Neural cell (in vitro differentiated cells): ENCODE results near the gene INPP5D. TPM values are rescaled to one million over a fixed set of nuclear protein-coding genes. Genes with fewer than 3 reads are reported as not detected.

ENCODE experiments used
- H2AFZ ChIP-seq: fragments of 200-600, 300-800 bp; sonication (generic), shearing (Covaris generic); 2 replicates; pipeline ENCODE4 v1.6.0; 2014; ENCODE audit warnings: low read depth, mild to moderate bottlenecking, antibody characterized with exemption, low read length, moderate library complexity
- H3F3A ChIP-seq: fragments of 200-600 bp; shearing (Covaris generic); 2 replicates; pipeline ENCODE4 v1.6.1; 2016; ENCODE audit warnings: mild to moderate bottlenecking, moderate library complexity, mixed read lengths, antibody characterized with exemption, low read length; ENCODE audit not compliant: insufficient read depth, poor library complexity, severe bottlenecking
- H3K27ac ChIP-seq: fragments of 200-600, 300-800 bp; sonication (generic), shearing (Covaris generic); 2 replicates; pipeline ENCODE4 v1.5.1; 2014; ENCODE audit warnings: mild to moderate bottlenecking, low read length, moderate library complexity
- H3K27me3 ChIP-seq: fragments of 300-800, 200-600 bp; sonication (generic), shearing (Covaris generic); 2 replicates; pipeline ENCODE4 v1.6.0; 2014; ENCODE audit warnings: mild to moderate bottlenecking, low read depth, low read length, moderate library complexity; ENCODE audit not compliant: insufficient read depth
- H3K36me3 ChIP-seq: fragments of 300-800, 200-600 bp; sonication (generic), shearing (Covaris generic); 2 replicates; pipeline ENCODE4 v1.5.1; 2014; ENCODE audit warnings: mild to moderate bottlenecking, antibody characterized with exemption, low read length, moderate library complexity; ENCODE audit not compliant: insufficient read depth
- H3K4me2 ChIP-seq: fragments of 300-800, 200-600 bp; sonication (generic), shearing (Covaris generic); 2 replicates; pipeline ENCODE4 v1.6.0; 2014; ENCODE audit warnings: mild to moderate bottlenecking, low read length
- H3K4me3 ChIP-seq: fragments of 300-800, 200-600 bp; sonication (generic), shearing (Covaris generic); 2 replicates; pipeline ENCODE4 v1.5.1; 2014; ENCODE audit warnings: mild to moderate bottlenecking, low read length, moderate library complexity
- H3K79me2 ChIP-seq: fragments of 200-600 bp; shearing (Covaris generic); replicated peaks from 2 replicates; pipeline ENCODE4 v1.6.0; 2014; ENCODE audit warnings: mild to moderate bottlenecking, low read length, moderate library complexity; ENCODE audit not compliant: insufficient read depth
- H3K9ac ChIP-seq: fragments of 300-800, 200-600 bp; sonication (generic), shearing (Covaris generic); 2 replicates; pipeline ENCODE4 v1.6.1; 2016; ENCODE audit warnings: mild to moderate bottlenecking, low read length, mixed read lengths
- H3K9me2 ChIP-seq: fragments of 200-600 bp; shearing (Covaris generic); 2 replicates; pipeline ENCODE4 v1.6.1; 2016; ENCODE audit warnings: mild to moderate bottlenecking, low read length, mixed read lengths; ENCODE audit not compliant: insufficient read depth
- H3K9me3 ChIP-seq: fragments of 200-600, 300-800 bp; sonication (generic), shearing (Covaris generic); 2 replicates; pipeline ENCODE4 v1.6.1; 2016; ENCODE audit warnings: mild to moderate bottlenecking, mixed run types, low read length, moderate library complexity, mixed read lengths
- H4K20me1 ChIP-seq: fragments of 200-600 bp; shearing (Covaris generic); 2 replicates; pipeline ENCODE4 v1.6.1; 2016; ENCODE audit warnings: mild to moderate bottlenecking, mixed run types; ENCODE audit not compliant: insufficient read depth
- EP300 ChIP-seq: fragments of 450-650 bp; conservative IDR thresholded peaks from 2 replicates; pipeline ENCODE4 v1.6.1; 2014; ENCODE audit warnings: antibody characterized with exemption, mild to moderate bottlenecking, moderate library complexity; ENCODE audit not compliant: poor library complexity, severe bottlenecking
- EZH2 ChIP-seq: fragments of 200-600, 300-800 bp; shearing (Covaris generic), sonication (generic); IDR thresholded peaks from 2 replicates; pipeline ENCODE4 v1.6.1; 2014; ENCODE audit warnings: antibody characterized with exemption, low read length, borderline replicate concordance, mild to moderate bottlenecking; ENCODE audit not compliant: insufficient read depth, poor library complexity, severe bottlenecking
- MXI1 ChIP-seq: fragments of 450-650 bp; conservative IDR thresholded peaks from 2 replicates; pipeline ENCODE4 v1.6.1; 2014; ENCODE audit warnings: antibody characterized with exemption, mild to moderate bottlenecking; ENCODE audit not compliant: poor library complexity, severe bottlenecking
- POLR2AphosphoS5 ChIP-seq: IDR thresholded peaks from 2 replicates; pipeline ENCODE4 v1.6.1; 2012
- RAD21 ChIP-seq: fragments of 450-650 bp; conservative IDR thresholded peaks from 2 replicates; pipeline ENCODE4 v1.6.1; 2014; ENCODE audit warnings: antibody characterized with exemption, mild to moderate bottlenecking, moderate library complexity
- SMC3 ChIP-seq: fragments of 450-650 bp; conservative IDR thresholded peaks from 2 replicates; pipeline ENCODE4 v1.6.1; 2014; ENCODE audit warnings: antibody characterized with exemption, mild to moderate bottlenecking, moderate library complexity; ENCODE audit not compliant: poor library complexity
- TAF1 ChIP-seq: IDR thresholded peaks from 2 replicates; pipeline ENCODE4 v1.6.1; 2012; ENCODE audit warnings: low read depth
- polyA plus RNA-seq: library from polyadenylated mRNA; depleted of rRNA; stranded (reverse); fragments of >200 nt; gene quantifications from 2 replicates; pipeline ENCODE4 v1.2.3, GENCODE V29; 2014
- TF ChIP-seq, protein P1 (sequence below): IDR thresholded peaks from 2 replicates; pipeline ENCODE4 v1.6.1; 2012; ENCODE audit warnings: borderline replicate concordance
- TF ChIP-seq, protein P2 (sequence below): fragments of 450-650 bp; IDR thresholded peaks from 2 replicates; pipeline ENCODE4 v1.5.1; 2014; ENCODE audit warnings: antibody characterized with exemption, mild to moderate bottlenecking, moderate library complexity; ENCODE audit not compliant: poor library complexity, severe bottlenecking

INPP5D gene
- polyA plus RNA-seq, 1 donor from 2014 or later, result not detected

DNA sequence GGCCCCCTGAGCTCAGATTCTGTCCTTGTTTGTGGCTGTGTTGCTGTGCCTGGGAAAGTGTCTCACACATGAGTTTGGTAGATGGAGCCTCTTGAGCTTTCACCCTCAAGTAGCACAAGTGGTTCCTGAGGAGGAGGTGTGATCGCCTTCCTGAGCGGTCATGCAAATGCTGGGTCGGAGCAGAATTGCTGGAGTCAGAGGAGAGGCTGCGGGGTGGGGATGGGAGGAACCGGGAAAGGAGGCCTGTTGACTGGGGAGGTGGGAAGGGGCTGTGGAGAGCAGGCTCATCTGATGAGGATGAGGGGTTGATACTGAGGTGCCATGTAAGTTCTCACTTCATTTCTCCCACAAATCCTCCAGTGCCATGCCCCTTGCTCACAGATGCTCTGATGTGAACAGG is 142.9 kb downstream of the INPP5D start:
- no peaks in the 10 kb centered on the region for H3K36me3 ChIP-seq
- no peak overlapping the region for H3K4me2 ChIP-seq
- no peaks in the 10 kb centered on the region for H3K27me3 ChIP-seq
- peaks cover 5% of the 10 kb centered on the region for H3K9me3 ChIP-seq
- no peak overlapping the region for H3K9ac ChIP-seq
- H4K20me1 ChIP-seq, result no peaks in the 10 kb centered on the region
- H3K9me2 ChIP-seq, result no peaks in the 10 kb centered on the region
- H3K79me2 ChIP-seq, result no peaks in the 10 kb centered on the region
- H2AFZ ChIP-seq, result no peak overlapping the region
- TF ChIP-seq SMC3, result no peak
- TF ChIP-seq POLR2AphosphoS5, result no peak
- no peak for TF ChIP-seq MXI1
- TF ChIP-seq, protein P1, sequence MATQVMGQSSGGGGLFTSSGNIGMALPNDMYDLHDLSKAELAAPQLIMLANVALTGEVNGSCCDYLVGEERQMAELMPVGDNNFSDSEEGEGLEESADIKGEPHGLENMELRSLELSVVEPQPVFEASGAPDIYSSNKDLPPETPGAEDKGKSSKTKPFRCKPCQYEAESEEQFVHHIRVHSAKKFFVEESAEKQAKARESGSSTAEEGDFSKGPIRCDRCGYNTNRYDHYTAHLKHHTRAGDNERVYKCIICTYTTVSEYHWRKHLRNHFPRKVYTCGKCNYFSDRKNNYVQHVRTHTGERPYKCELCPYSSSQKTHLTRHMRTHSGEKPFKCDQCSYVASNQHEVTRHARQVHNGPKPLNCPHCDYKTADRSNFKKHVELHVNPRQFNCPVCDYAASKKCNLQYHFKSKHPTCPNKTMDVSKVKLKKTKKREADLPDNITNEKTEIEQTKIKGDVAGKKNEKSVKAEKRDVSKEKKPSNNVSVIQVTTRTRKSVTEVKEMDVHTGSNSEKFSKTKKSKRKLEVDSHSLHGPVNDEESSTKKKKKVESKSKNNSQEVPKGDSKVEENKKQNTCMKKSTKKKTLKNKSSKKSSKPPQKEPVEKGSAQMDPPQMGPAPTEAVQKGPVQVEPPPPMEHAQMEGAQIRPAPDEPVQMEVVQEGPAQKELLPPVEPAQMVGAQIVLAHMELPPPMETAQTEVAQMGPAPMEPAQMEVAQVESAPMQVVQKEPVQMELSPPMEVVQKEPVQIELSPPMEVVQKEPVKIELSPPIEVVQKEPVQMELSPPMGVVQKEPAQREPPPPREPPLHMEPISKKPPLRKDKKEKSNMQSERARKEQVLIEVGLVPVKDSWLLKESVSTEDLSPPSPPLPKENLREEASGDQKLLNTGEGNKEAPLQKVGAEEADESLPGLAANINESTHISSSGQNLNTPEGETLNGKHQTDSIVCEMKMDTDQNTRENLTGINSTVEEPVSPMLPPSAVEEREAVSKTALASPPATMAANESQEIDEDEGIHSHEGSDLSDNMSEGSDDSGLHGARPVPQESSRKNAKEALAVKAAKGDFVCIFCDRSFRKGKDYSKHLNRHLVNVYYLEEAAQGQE, result no peak
- TF ChIP-seq, protein P2, sequence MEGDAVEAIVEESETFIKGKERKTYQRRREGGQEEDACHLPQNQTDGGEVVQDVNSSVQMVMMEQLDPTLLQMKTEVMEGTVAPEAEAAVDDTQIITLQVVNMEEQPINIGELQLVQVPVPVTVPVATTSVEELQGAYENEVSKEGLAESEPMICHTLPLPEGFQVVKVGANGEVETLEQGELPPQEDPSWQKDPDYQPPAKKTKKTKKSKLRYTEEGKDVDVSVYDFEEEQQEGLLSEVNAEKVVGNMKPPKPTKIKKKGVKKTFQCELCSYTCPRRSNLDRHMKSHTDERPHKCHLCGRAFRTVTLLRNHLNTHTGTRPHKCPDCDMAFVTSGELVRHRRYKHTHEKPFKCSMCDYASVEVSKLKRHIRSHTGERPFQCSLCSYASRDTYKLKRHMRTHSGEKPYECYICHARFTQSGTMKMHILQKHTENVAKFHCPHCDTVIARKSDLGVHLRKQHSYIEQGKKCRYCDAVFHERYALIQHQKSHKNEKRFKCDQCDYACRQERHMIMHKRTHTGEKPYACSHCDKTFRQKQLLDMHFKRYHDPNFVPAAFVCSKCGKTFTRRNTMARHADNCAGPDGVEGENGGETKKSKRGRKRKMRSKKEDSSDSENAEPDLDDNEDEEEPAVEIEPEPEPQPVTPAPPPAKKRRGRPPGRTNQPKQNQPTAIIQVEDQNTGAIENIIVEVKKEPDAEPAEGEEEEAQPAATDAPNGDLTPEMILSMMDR, result no peak
- TF ChIP-seq EZH2, result no peak
- no peak for TF ChIP-seq TAF1
- TF ChIP-seq EP300, result no peak
- no peak for TF ChIP-seq RAD21
- H3K27ac ChIP-seq, result no peak overlapping the region
- no peaks in the 10 kb centered on the region for H3F3A ChIP-seq
- H3K4me3 ChIP-seq, result no peak overlapping the region

DNA sequence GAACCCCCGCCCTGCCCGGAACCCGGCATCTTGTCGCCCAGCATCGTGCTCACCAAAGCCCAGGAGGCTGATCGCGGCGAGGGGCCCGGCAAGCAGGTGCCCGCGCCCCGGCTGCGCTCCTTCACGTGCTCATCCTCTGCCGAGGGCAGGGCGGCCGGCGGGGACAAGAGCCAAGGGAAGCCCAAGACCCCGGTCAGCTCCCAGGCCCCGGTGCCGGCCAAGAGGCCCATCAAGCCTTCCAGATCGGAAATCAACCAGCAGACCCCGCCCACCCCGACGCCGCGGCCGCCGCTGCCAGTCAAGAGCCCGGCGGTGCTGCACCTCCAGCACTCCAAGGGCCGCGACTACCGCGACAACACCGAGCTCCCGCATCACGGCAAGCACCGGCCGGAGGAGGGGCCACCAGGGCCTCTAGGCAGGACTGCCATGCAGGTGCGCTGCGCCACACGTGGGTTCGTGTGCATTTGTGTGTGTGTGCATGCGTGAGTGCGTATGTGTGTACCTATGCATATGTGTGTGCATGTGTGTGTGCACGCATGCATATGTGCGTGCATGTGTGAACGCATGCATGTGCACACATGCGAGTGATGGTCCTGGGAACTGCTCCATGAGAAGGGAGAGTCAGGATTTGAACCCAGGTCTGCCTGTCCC is 144.3 kb downstream of the INPP5D start:
- no peak overlapping the region for H2AFZ ChIP-seq
- H3K27me3 ChIP-seq, result no peaks in the 10 kb centered on the region
- no peaks in the 10 kb centered on the region for H4K20me1 ChIP-seq
- no peak overlapping the region for H3K27ac ChIP-seq
- H3F3A ChIP-seq, result no peaks in the 10 kb centered on the region
- H3K79me2 ChIP-seq, result no peaks in the 10 kb centered on the region
- no peak overlapping the region for H3K9ac ChIP-seq
- TF ChIP-seq TAF1 (no peak), SMC3 (no peak), EP300 (no peak), RAD21 (no peak), MXI1 (no peak), EZH2 (no peak), POLR2AphosphoS5 (no peak)
- TF ChIP-seq, protein P2, result no peak
- TF ChIP-seq, protein P1, result no peak
- H3K4me3 ChIP-seq, result no peak overlapping the region
- no peaks in the 10 kb centered on the region for H3K9me2 ChIP-seq
- no peaks in the 10 kb centered on the region for H3K36me3 ChIP-seq
- H3K4me2 ChIP-seq, result no peak overlapping the region
- peaks cover 5% of the 10 kb centered on the region for H3K9me3 ChIP-seq
